ENCODE results near the gene OTC. TPM values are rescaled to one million over a fixed set of nuclear protein-coding genes. Genes with fewer than 3 reads are reported as not detected.

OTC gene
- total RNA-seq, 1 donor from 2014 or later = not detected

DNA sequence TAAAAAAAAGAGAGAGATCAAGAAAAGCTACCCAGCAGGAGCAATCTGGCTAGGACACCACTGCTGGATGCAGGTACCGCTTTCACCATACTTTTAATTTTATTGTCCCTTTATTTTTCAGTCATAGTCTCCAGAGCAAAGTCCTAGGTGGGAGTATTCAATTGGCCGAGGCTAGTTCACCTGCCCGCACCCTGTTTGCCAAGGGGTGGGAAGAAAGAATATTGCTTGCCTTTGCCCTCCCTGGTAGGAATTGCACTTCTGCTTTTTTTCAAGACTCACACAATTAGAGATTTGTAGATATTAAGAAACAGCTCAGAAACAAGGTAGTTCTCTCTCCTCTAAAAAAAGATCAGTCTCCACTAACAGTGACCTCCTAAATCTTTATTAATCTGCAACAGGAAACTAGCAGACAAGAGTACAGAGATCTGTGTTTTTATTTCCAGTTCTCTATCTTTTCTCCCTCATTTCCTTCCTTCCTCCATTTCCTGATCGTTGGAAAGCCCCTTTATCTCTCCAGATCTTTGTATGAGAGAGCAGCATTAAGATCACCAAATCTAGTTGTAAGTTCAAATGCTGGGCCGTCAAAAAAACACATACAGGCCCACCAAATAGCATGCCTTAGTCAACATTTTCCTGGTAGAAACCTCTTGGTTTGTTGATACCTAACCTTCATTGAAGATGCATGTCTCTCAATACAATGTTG is 15.7 kb upstream of the OTC start:
- POLR2A ChIA-PET = interaction anchor here (0.6 kb wide), 1 partner anchor 10 kb away, joined by 3 read pairs; no protein-coding TSS in a partner anchor
- Mint-ChIP-seq H3K27ac (no peak overlapping the region), H3K9me3 (no peaks in the 10 kb centered on the region), H3K36me3 (ENCODE audit: low read depth) (no peaks in the 10 kb centered on the region), H3K4me1 (peaks cover 5% of the 10 kb centered on the region), H3K4me3 (no peak overlapping the region), H3K27me3 (peaks cover 3% of the 10 kb centered on the region)
- ATAC-seq (ENCODE audit: low read depth) (no peak), DNase-seq (no peak)
- TF ChIP-seq, protein P1, sequence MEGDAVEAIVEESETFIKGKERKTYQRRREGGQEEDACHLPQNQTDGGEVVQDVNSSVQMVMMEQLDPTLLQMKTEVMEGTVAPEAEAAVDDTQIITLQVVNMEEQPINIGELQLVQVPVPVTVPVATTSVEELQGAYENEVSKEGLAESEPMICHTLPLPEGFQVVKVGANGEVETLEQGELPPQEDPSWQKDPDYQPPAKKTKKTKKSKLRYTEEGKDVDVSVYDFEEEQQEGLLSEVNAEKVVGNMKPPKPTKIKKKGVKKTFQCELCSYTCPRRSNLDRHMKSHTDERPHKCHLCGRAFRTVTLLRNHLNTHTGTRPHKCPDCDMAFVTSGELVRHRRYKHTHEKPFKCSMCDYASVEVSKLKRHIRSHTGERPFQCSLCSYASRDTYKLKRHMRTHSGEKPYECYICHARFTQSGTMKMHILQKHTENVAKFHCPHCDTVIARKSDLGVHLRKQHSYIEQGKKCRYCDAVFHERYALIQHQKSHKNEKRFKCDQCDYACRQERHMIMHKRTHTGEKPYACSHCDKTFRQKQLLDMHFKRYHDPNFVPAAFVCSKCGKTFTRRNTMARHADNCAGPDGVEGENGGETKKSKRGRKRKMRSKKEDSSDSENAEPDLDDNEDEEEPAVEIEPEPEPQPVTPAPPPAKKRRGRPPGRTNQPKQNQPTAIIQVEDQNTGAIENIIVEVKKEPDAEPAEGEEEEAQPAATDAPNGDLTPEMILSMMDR (IDR thresholded peaks at IDR 0.05) = no peak
- intact Hi-C loops (cut with micrococcal nuclease) = no loop called here
- CTCF ChIA-PET = no interaction called here

DNA sequence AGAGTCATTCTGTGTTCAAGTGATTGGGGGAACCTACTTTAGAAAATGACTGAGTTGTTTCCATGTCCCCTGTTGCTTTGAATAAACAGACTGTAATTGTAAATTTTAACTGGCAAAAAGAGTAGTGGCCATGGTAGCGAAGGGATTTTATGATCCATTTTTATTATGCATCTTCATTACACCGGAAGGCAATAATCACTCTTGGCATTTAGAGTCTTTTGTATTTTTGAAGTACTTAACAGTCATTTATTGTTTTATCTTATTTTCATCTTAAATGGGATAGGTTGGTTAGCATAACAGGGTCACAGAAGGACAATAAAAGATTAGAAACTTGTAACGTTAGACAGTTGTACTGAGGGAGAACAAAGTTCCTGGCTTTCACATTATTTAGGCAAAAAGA is 11.0 kb upstream of the OTC start:
- Mint-ChIP-seq H3K27ac (no peak overlapping the region), H3K9me3 (no peaks in the 10 kb centered on the region), H3K4me3 (no peak overlapping the region), H3K4me1 (peaks cover 5% of the 10 kb centered on the region), H3K36me3 (ENCODE audit: low read depth) (no peaks in the 10 kb centered on the region), H3K27me3 (peaks cover 3% of the 10 kb centered on the region)
- ATAC-seq (ENCODE audit: low read depth) = no peak
- intact Hi-C loops (cut with micrococcal nuclease) = no loop called here
- no peak for DNase-seq
- CTCF ChIA-PET = no interaction called here
- TF ChIP-seq, protein P1 (IDR thresholded peaks at IDR 0.05) = no peak
- POLR2A ChIA-PET = no interaction called here

DNA sequence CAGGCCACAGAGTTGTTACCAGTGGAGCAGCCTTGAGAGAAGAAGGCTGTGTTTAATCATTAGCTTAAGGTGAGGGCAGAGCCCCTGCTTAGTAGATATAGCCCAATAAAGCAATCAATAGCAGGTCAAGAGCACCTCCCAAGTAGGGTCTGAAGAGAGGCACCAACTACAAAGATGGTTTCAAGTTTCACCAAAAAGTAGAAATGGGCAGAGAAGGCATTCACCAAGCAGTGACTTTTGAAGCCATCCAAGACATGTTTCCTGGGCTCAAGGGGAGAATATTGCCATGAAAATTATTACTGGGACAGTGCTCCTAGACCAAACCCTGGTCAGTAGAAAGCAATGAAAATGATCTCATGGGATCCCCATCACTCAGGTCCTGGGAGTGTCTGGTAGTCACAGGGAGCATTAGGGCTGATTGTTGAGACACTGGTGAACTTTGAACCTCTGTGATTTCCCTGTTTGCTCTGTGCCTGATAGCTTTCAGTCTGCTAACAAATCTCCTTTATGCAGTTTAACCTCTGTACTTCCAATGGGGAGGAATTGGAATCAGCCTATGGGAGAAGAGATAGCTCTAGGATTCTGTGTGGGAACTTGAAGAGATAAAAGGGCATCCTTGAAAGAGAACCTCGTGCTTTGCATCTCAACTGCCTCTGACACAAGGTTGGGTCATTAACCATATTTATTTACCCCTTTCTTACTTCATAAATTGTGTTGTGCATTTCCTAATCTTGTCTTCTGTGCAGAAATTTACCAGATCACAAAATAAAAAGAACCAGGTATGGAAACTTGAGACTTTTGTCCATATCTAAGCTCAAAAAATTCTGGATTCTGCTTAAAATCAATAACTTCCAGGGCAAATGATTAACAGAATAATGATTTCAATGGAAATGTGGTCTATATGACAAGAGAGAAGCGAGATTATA is 9.3 kb upstream of the OTC start:
- Mint-ChIP-seq H3K36me3 (ENCODE audit: low read depth) (no peaks in the 10 kb centered on the region), H3K27ac (no peak overlapping the region), H3K4me1 (no peaks in the 10 kb centered on the region), H3K27me3 (peaks cover 3% of the 10 kb centered on the region), H3K9me3 (no peaks in the 10 kb centered on the region), H3K4me3 (no peak overlapping the region)
- intact Hi-C loops (cut with micrococcal nuclease) = no loop called here
- ChIA-PET POLR2A (no interaction called here), CTCF (no interaction called here)
- TF ChIP-seq, protein P1 (IDR thresholded peaks at IDR 0.05) = no peak
- DNase-seq (no peak), ATAC-seq (ENCODE audit: low read depth) (no peak)

DNA sequence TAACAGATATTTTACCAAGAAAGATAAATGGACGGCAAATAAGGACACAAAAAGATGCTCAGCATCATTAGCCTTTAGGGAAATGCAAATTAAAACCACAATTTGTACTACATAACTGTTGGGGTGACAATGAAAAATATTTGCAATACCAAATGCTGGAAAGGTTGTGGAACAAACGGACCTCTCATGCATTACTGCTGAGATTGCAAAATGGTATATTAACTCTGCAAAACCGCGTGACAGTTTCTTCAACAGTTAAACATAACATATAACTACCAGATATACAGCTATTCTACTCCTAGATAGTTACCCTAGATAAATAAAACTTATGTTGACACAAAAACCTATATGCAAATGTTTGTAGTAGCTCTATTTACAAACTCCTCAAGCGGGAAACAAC is 6.3 kb upstream of the OTC start:
- intact Hi-C loops (cut with micrococcal nuclease) = no loop called here
- no peak for DNase-seq
- CTCF ChIA-PET = no interaction called here
- Mint-ChIP-seq H3K36me3 (ENCODE audit: low read depth) (no peaks in the 10 kb centered on the region), H3K27me3 (peaks cover 8% of the 10 kb centered on the region), H3K9me3 (no peaks in the 10 kb centered on the region), H3K4me3 (no peak overlapping the region), H3K4me1 (no peaks in the 10 kb centered on the region), H3K27ac (no peak overlapping the region)
- POLR2A ChIA-PET = no interaction called here
- no peak for ATAC-seq (ENCODE audit: low read depth)
- TF ChIP-seq, protein P1 (IDR thresholded peaks at IDR 0.05) = no peak

DNA sequence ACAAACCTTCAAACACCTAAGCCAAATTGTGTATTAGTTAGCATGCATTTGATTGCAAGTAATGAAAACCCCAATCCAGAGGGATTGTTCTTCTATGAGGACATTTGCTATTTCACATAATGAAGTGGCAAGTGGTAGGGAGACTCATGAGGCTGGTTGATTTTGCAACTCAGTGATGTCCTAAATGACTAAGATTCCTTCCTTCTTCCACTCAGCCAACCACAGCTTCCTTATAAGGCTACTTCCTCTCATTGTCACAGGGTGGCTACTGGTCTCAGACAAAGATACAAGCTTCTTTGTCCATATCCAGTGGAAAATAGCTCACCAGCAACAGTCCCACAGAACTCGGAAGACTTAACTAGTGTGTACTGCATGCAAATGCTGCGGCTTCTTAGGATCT is 5.3 kb upstream of the OTC start:
- POLR2A ChIA-PET = no interaction called here
- Mint-ChIP-seq H3K27ac (no peak overlapping the region), H3K4me1 (no peaks in the 10 kb centered on the region), H3K4me3 (no peak overlapping the region), H3K27me3 (peaks cover 5% of the 10 kb centered on the region), H3K36me3 (ENCODE audit: low read depth) (no peaks in the 10 kb centered on the region), H3K9me3 (no peaks in the 10 kb centered on the region)
- TF ChIP-seq, protein P1 (IDR thresholded peaks at IDR 0.05) = no peak
- intact Hi-C loops (cut with micrococcal nuclease) = no loop called here
- DNase-seq (no peak), ATAC-seq (ENCODE audit: low read depth) (no peak)
- CTCF ChIA-PET = no interaction called here

Data from activated B cell treated with CpG ODN at 0.5 μM for 24 hours (primary cell).